Measurements from ENCODE around the gene BHLHA9. TPM values are rescaled to one million over a fixed set of nuclear protein-coding genes. Genes with fewer than 3 reads are reported as not detected.

Gene BHLHA9
- total and polyA plus RNA-seq, 9 of the 15 experiments (the other 6 are each of a cell fraction or from before 2014, with no cell fraction given) = not detected

DNA sequence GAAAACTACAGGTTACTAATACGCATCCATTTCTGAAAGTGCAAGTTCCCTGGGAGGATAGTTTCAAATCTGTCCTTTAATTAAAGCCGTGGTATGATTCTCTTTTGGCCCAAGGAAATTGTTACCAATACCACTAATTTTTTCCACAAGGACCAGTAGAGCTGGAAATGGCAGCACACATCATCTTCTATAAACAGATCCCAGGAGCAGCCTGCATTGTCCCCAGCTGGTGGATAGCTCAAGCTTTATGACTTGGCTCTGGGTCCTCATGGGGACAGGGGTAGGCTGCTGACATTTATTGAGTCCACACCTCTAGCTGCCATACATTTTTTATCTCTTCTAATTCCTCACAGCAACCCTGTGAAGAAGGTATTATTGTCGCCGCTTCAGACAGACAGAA is 35.8 kb upstream of the BHLHA9 start:
- Histone ChIP-seq H3K4me1 (replicated peaks in 1 of 2; ENCODE audit: control insufficient read depth in 2 of 2, insufficient read depth in 2 of 2, low read length in 2 of 2) (peaks cover 0 to 8% of the 10 kb centered on the region in 2 experiments; a peak in 2 of 5 replicates), H2AFZ (ENCODE audit: low read depth, low read length) (no peak overlapping the region), H3K4me3 (no peak overlapping the region), H3K4me2 (ENCODE audit: insufficient read depth, low read length) (no peak overlapping the region), H3K27ac (ENCODE audit: extremely low read depth, low read depth, low read length) (no peak overlapping the region), H3K79me2 (ENCODE audit: control insufficient read depth, insufficient read depth, low read length) (no peaks in the 10 kb centered on the region), H4K20me1 (replicated peaks; ENCODE audit: control insufficient read depth, insufficient read depth, low read length) (no peaks in the 10 kb centered on the region), H3K9ac (ENCODE audit: insufficient read depth in 1 of 2, low read depth in 2 of 2, low read length in 2 of 2) (no peak overlapping the region), H3K27me3 (ENCODE audit: control insufficient read depth in 2 of 2, insufficient read depth in 2 of 2, low read length in 2 of 2) (peaks cover 0 to 17% of the 10 kb centered on the region in 2 experiments; a peak in 2 of 5 replicates), H3K9me3 (replicated peaks; ENCODE audit: control insufficient read depth, insufficient read depth, low read depth, low read length) (no peaks in the 10 kb centered on the region), H3K9me1 (ENCODE audit: control insufficient read depth, insufficient read depth, low read length) (no peaks in the 10 kb centered on the region), H3K36me3 (ENCODE audit: control insufficient read depth, insufficient read depth, low read length) (no peaks in the 10 kb centered on the region)
- intact Hi-C loops (cut with micrococcal nuclease) = no loop called here
- no peak for DNase-seq (ENCODE audit: extremely low read depth in 1 of 4, low spot score in 3 of 4)
- in situ Hi-C loops (cut with MboI) = no loop called here
- CTCF ChIA-PET (ENCODE audit: low intra/inter-chr PET ratio) = no interaction called here
- WGBS (ENCODE audit: insufficient coverage, low coverage, missing lambda C conversion rate) = 16% methylated on average over 4 of the region's 4 CpGs
- FAIRE-seq = no peak
- no peak for ATAC-seq
- no TSS peak for BruUV-seq (replicated peaks)
- POLR2A ChIA-PET = interaction anchor here (1.0 kb wide), 1 partner anchor 9 kb away, joined by 4 read pairs; no protein-coding TSS in a partner anchor
- no peak for TF ChIP-seq ILK (tag; IDR thresholded peaks at IDR 0.05; ENCODE audit: borderline replicate concordance, low read depth)
- TF ChIP-seq, protein P1, sequence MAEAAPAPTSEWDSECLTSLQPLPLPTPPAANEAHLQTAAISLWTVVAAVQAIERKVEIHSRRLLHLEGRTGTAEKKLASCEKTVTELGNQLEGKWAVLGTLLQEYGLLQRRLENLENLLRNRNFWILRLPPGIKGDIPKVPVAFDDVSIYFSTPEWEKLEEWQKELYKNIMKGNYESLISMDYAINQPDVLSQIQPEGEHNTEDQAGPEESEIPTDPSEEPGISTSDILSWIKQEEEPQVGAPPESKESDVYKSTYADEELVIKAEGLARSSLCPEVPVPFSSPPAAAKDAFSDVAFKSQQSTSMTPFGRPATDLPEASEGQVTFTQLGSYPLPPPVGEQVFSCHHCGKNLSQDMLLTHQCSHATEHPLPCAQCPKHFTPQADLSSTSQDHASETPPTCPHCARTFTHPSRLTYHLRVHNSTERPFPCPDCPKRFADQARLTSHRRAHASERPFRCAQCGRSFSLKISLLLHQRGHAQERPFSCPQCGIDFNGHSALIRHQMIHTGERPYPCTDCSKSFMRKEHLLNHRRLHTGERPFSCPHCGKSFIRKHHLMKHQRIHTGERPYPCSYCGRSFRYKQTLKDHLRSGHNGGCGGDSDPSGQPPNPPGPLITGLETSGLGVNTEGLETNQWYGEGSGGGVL (CRISPR knock-in tag; IDR thresholded peaks at IDR 0.05) = no peak
- no peak for TF ChIP-seq ZEB2 (IDR thresholded peaks at IDR 0.05)
- TF ChIP-seq CBX8 (IDR thresholded peaks at IDR 0.05; ENCODE audit: borderline replicate concordance, extremely low read depth, low read depth, low read length, poor library complexity, severe bottlenecking) = no peak
- no peak for TF ChIP-seq TFAM (CRISPR knock-in tag; conservative IDR thresholded peaks at IDR 0.05)
- TF ChIP-seq HLTF (IDR thresholded peaks at IDR 0.05) = no peak
- no peak for TF ChIP-seq MYNN (IDR thresholded peaks at IDR 0.05)
- no peak for TF ChIP-seq MYNN (CRISPR knock-in tag; IDR thresholded peaks at IDR 0.05)
- TF ChIP-seq ZNF146 (CRISPR knock-in tag; IDR thresholded peaks at IDR 0.05; ENCODE audit: unreplicated experiment) = no peak
- TF ChIP-seq STAT5B (CRISPR knock-in tag; IDR thresholded peaks at IDR 0.05) = no peak
- no peak for TF ChIP-seq ZNF445 (CRISPR knock-in tag; IDR thresholded peaks at IDR 0.05; ENCODE audit: low read depth)
- no peak for TF ChIP-seq MYC (IDR thresholded peaks at IDR 0.05; ENCODE audit: low read depth, low read length)
- TF ChIP-seq MYC (CRISPR knock-in tag; IDR thresholded peaks at IDR 0.05; ENCODE audit: borderline replicate concordance, low read depth) = no peak
- TF ChIP-seq ELF4 (CRISPR knock-in tag; IDR thresholded peaks at IDR 0.05) = no peak

All from K562 (cell line).